HepG2 (cell line): Measurements from ENCODE around the gene SH3GL1. TPM values are rescaled to one million over a fixed set of nuclear protein-coding genes. Genes with fewer than 3 reads are reported as not detected.

Experiments used
- GMEB1 ChIP-seq: sonication (generic); formaldehyde crosslinking; IDR thresholded peaks from 2 replicates; pipeline ENCODE4 v1.5.1; 2020; ENCODE audit warnings: missing genetic modification reagents, mild to moderate bottlenecking, borderline replicate concordance
- JDP2 ChIP-seq: sonication (generic); formaldehyde crosslinking; IDR thresholded peaks from 2 replicates; pipeline ENCODE4 v1.8.1; 2022; ENCODE audit warnings: missing genetic modification reagents, borderline replicate concordance
- PITX1 ChIP-seq: sonication (generic); formaldehyde crosslinking; IDR thresholded peaks from 2 replicates; pipeline ENCODE4 v1.5.1; 2020; ENCODE audit warnings: mild to moderate bottlenecking, missing genetic modification reagents
- UBTF ChIP-seq: sonication (generic); formaldehyde crosslinking; IDR thresholded peaks from 2 replicates; pipeline ENCODE4 v1.4.0; 2020; ENCODE audit warnings: mild to moderate bottlenecking, missing genetic modification reagents
- USF2 ChIP-seq, 2 experiments: sonication (generic) in 1 of 2; formaldehyde crosslinking in 1 of 2; IDR thresholded peaks; 2 replicates each; pipeline versions ENCODE4 v1.5.1 to v1.6.1; 2011 to 2020; ENCODE audit warnings: borderline replicate concordance in 1 of 2, low read depth in 1 of 2, low read length in 1 of 2, mild to moderate bottlenecking in 1 of 2, missing genetic modification reagents in 1 of 2, moderate library complexity in 1 of 2
- ZBTB4 ChIP-seq: sonication (generic); formaldehyde crosslinking; IDR thresholded peaks from 2 replicates; pipeline ENCODE4 v1.4.0; 2020; ENCODE audit warnings: missing genetic modification reagents, mild to moderate bottlenecking, borderline replicate concordance
- ZBTB7B ChIP-seq: sonication (generic); formaldehyde crosslinking; IDR thresholded peaks from 2 replicates; pipeline ENCODE4 v1.4.0; 2020; ENCODE audit warnings: missing genetic modification reagents
- ZKSCAN1 ChIP-seq: fragments of 150-350 bp; IDR thresholded peaks from 2 replicates; pipeline ENCODE4 v1.6.1; 2014; ENCODE audit warnings: low read length
- ZMAT3 ChIP-seq: sonication (generic); formaldehyde crosslinking; conservative IDR thresholded peaks from 2 replicates; pipeline ENCODE4 v1.7.0; 2021; ENCODE audit warnings: missing genetic modification reagents
- ZNF547 ChIP-seq: sonication (generic); formaldehyde crosslinking; IDR thresholded peaks from 2 replicates; pipeline ENCODE4 v1.5.1; 2020; ENCODE audit warnings: mild to moderate bottlenecking, missing genetic modification reagents
- ZNF7 ChIP-seq: IDR thresholded peaks from 2 replicates; pipeline ENCODE4 v1.6.1; 2016; ENCODE audit warnings: missing biosample characterization, missing genetic modification reagents
- polyA plus RNA-seq, 8 experiments: library from polyadenylated mRNA; depleted of rRNA in 3 of 8; stranded (reverse) in 7 of 8; unstranded in 1 of 8; fragments of >200 nt; fragmentation: Illumina TruSeq in 4 of 8; extraction: Trizol in 4 of 8; gene quantifications; 2 replicates each; pipeline versions ENCODE4 v1.2.1 to v1.2.3, GENCODE V29; 2011 to 2016; ENCODE audit warnings: low read depth in 4 of 8, missing spikeins in 1 of 8, mixed read lengths in 1 of 8; ENCODE audit not compliant: insufficient read depth in 1 of 8
- total RNA-seq, 5 experiments: library from RNA; depleted of rRNA; stranded (reverse); fragments of >200 nt; fragmentation: Illumina TruSeq; extraction: Trizol; gene quantifications; 2 replicates each; pipeline ENCODE4 v1.2.3, GENCODE V29; 2016; ENCODE audit warnings: low read depth in 1 of 5
- TF ChIP-seq, protein P1 (sequence below): sonication (generic); formaldehyde crosslinking; conservative IDR thresholded peaks from 2 replicates; pipeline ENCODE4 v1.8.1; 2023; ENCODE audit warnings: missing genetic modification reagents
- TF ChIP-seq, protein P2 (sequence below), 2 experiments: sonication (generic) in 1 of 2; formaldehyde crosslinking in 1 of 2; IDR thresholded peaks; 2 replicates each; pipeline versions ENCODE4 v1.4.0 to v1.6.1; 2018 to 2020; ENCODE audit warnings: missing genetic modification reagents in 2 of 2, borderline replicate concordance in 1 of 2, low read depth in 1 of 2, mild to moderate bottlenecking in 1 of 2, missing biosample characterization in 1 of 2

The SH3GL1 gene
- total and polyA plus RNA-seq, 2 of the 13 experiments (the other 11 are each of a cell fraction or from before 2014, with no cell fraction given): 33.0 to 45.1 TPM

- TF ChIP-seq USF2 (IDR thresholded peaks at IDR 0.05; ENCODE audit: low read depth, low read length): no peak
- TF ChIP-seq USF2 (CRISPR knock-in tag; IDR thresholded peaks at IDR 0.05; ENCODE audit: borderline replicate concordance): 0 out of 2 replicates have a peak, but pooled peaks have one; percentile 1
- TF ChIP-seq ZKSCAN1: peak; percentile 96
- TF ChIP-seq ZBTB4: 0 out of 2 replicates have a peak, but pooled peaks have one; percentile 30
- no peak for TF ChIP-seq ZNF7 (CRISPR knock-in tag)
- TF ChIP-seq ZBTB7B (CRISPR knock-in tag): 0 out of 2 replicates have a peak, but pooled peaks have one; percentile 22
- no peak for TF ChIP-seq JDP2 (CRISPR knock-in tag)
- TF ChIP-seq PITX1 (CRISPR knock-in tag): 0 out of 2 replicates have a peak, but pooled peaks have one; percentile 16
- peak; percentile 22; the same call in 1 of the 2 replicates for TF ChIP-seq ZNF547
- 0 out of 2 replicates have a peak, but pooled peaks have one; percentile 18 for TF ChIP-seq GMEB1 (CRISPR knock-in tag)
- TF ChIP-seq ZMAT3 (CRISPR knock-in tag): peak; percentile 48; the same call in 1 of the 2 replicates
- TF ChIP-seq, protein P1, sequence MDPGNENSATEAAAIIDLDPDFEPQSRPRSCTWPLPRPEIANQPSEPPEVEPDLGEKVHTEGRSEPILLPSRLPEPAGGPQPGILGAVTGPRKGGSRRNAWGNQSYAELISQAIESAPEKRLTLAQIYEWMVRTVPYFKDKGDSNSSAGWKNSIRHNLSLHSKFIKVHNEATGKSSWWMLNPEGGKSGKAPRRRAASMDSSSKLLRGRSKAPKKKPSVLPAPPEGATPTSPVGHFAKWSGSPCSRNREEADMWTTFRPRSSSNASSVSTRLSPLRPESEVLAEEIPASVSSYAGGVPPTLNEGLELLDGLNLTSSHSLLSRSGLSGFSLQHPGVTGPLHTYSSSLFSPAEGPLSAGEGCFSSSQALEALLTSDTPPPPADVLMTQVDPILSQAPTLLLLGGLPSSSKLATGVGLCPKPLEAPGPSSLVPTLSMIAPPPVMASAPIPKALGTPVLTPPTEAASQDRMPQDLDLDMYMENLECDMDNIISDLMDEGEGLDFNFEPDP (CRISPR knock-in tag): 0 out of 2 replicates have a peak, but pooled peaks have one; percentile 36
- TF ChIP-seq UBTF: peak; percentile 33; the same call in 1 of the 2 replicates
- TF ChIP-seq, protein P2, sequence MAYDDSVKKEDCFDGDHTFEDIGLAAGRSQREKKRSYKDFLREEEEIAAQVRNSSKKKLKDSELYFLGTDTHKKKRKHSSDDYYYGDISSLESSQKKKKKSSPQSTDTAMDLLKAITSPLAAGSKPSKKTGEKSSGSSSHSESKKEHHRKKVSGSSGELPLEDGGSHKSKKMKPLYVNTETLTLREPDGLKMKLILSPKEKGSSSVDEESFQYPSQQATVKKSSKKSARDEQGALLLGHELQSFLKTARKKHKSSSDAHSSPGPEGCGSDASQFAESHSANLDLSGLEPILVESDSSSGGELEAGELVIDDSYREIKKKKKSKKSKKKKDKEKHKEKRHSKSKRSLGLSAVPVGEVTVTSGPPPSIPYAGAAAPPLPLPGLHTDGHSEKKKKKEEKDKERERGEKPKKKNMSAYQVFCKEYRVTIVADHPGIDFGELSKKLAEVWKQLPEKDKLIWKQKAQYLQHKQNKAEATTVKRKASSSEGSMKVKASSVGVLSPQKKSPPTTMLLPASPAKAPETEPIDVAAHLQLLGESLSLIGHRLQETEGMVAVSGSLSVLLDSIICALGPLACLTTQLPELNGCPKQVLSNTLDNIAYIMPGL (CRISPR knock-in tag; IDR thresholded peaks at IDR 0.05; ENCODE audit: borderline replicate concordance in 1 of 2, low read depth in 1 of 2): no peak
Measured at GRCh38 chr19:4403005-4403761, 2.8 kb upstream of the SH3GL1 start (continued).
